SH-SY5Y (cell line): ENCODE results near the gene KLK11.

Source experiments
- GATA2 ChIP-seq: IDR thresholded peaks from 2 replicates; pipeline ENCODE4 v1.6.1; 2011; ENCODE audit warnings: mild to moderate bottlenecking, low read depth, low read length
- GATA3 ChIP-seq: IDR thresholded peaks from 2 replicates; pipeline ENCODE4 v1.6.1; 2011; ENCODE audit warnings: low read depth, mild to moderate bottlenecking, low read length, moderate library complexity

- no peak for TF ChIP-seq GATA2
- TF ChIP-seq GATA3 = no peak
These were observed at the start of gene KLK11 for GRCh38 chr19:51026554-51026831.
